Liver (tissue), 9 donors: ENCODE measurements around the gene PPP1R11. TPM values are rescaled to one million over a fixed set of nuclear protein-coding genes. Genes with fewer than 3 reads are reported as not detected.

Experiments used
- DNase-seq: peaks from one replicate; pipeline ENCODE4 v3.0.0-alpha.2; 2017; ENCODE audit warnings: low spot score
- H3K27ac ChIP-seq, 2 donors: one replicate each; pipeline ENCODE4 v1.7.0; 2013; ENCODE audit warnings: inconsistent platforms in 2 of 2, low read length in 2 of 2, control low read depth in 1 of 2, low read depth in 1 of 2, mild to moderate bottlenecking in 1 of 2
- H3K27me3 ChIP-seq, 4 donors: one replicate each; pipeline versions ENCODE4 v1.6.1 to v1.7.0; 2013; ENCODE audit warnings: low read length in 3 of 4, inconsistent platforms in 1 of 4, mild to moderate bottlenecking in 1 of 4, moderate library complexity in 1 of 4; ENCODE audit not compliant: control insufficient read depth in 4 of 4, insufficient read depth in 4 of 4
- H3K36me3 ChIP-seq, 4 donors: one replicate each; pipeline versions ENCODE4 v1.6.1 to v1.7.0; 2013; ENCODE audit warnings: low read length in 3 of 4, mild to moderate bottlenecking in 3 of 4, low read depth in 1 of 4, moderate library complexity in 1 of 4; ENCODE audit not compliant: control insufficient read depth in 4 of 4, insufficient read depth in 3 of 4
- H3K4me1 ChIP-seq, 4 donors: one replicate each; pipeline versions ENCODE4 v1.6.1 to v1.7.0; 2013; ENCODE audit warnings: low read length in 3 of 4, mild to moderate bottlenecking in 3 of 4, moderate library complexity in 1 of 4; ENCODE audit not compliant: control insufficient read depth in 4 of 4, insufficient read depth in 4 of 4
- H3K4me3 ChIP-seq, 3 donors: one replicate each; pipeline versions ENCODE4 v1.6.1 to v1.7.0; 2013; ENCODE audit warnings: low read length in 3 of 3, control low read depth in 1 of 3, low read depth in 1 of 3, mild to moderate bottlenecking in 1 of 3
- H3K9ac ChIP-seq, 2 donors: one replicate each; pipeline ENCODE4 v1.7.0; 2013; ENCODE audit warnings: low read length in 2 of 2, mild to moderate bottlenecking in 2 of 2, moderate library complexity in 2 of 2, control low read depth in 1 of 2, low read depth in 1 of 2
- H3K9me3 ChIP-seq, 4 donors: one replicate each; pipeline versions ENCODE4 v1.6.1 to v1.7.0; 2013; ENCODE audit warnings: low read length in 3 of 4; ENCODE audit not compliant: control insufficient read depth in 4 of 4
- EGR1 ChIP-seq, 2 donors: IDR thresholded peaks; 2 replicates each; pipeline ENCODE4 v1.6.1; 2016 to 2018; ENCODE audit warnings: antibody characterized with exemption in 2 of 2, low read depth in 2 of 2
- FOXA1 ChIP-seq: IDR thresholded peaks from 2 replicates; pipeline ENCODE4 v1.6.1; 2016; ENCODE audit warnings: antibody characterized with exemption
- FOXA2 ChIP-seq: IDR thresholded peaks from 2 replicates; pipeline ENCODE4 v1.6.1; 2016; ENCODE audit warnings: antibody characterized with exemption
- GABPA ChIP-seq, 2 donors: IDR thresholded peaks in 1 of 2; conservative IDR thresholded peaks in 1 of 2; 2 replicates each; pipeline ENCODE4 v1.6.1; 2016; ENCODE audit warnings: antibody characterized with exemption in 2 of 2, mild to moderate bottlenecking in 1 of 2, moderate library complexity in 1 of 2
- HNF4G ChIP-seq: IDR thresholded peaks from 2 replicates; pipeline ENCODE4 v1.6.1; 2016; ENCODE audit warnings: antibody characterized with exemption
- NR2F2 ChIP-seq: IDR thresholded peaks from 2 replicates; pipeline ENCODE4 v1.6.1; 2016; ENCODE audit warnings: antibody characterized with exemption
- RAD21 ChIP-seq, 2 donors: IDR thresholded peaks; 2 replicates each; pipeline ENCODE4 v1.6.1; 2016; ENCODE audit warnings: antibody characterized with exemption in 2 of 2, mild to moderate bottlenecking in 2 of 2
- RXRA ChIP-seq, 2 donors: IDR thresholded peaks; 2 replicates each; pipeline ENCODE4 v1.6.1; 2017 to 2018; ENCODE audit warnings: antibody characterized with exemption in 2 of 2, mild to moderate bottlenecking in 1 of 2
- SP1 ChIP-seq: IDR thresholded peaks from 2 replicates; pipeline ENCODE4 v1.6.1; 2018; ENCODE audit warnings: antibody characterized with exemption, mild to moderate bottlenecking
- YY1 ChIP-seq: IDR thresholded peaks from 2 replicates; pipeline ENCODE4 v1.6.1; 2016; ENCODE audit warnings: antibody characterized with exemption, mild to moderate bottlenecking
- WGBS: extraction: QIAGEN DNeasy Blood & Tissue Kit; methylation state at CpG from one replicate; pipeline ENCODE4 v1.1.7; 2013; 5-methylcytosine and 5-hydroxymethylcytosine counted together
- polyA plus RNA-seq, 2 donors: library from polyadenylated mRNA; stranded (reverse) in 1 of 2; unstranded in 1 of 2; fragments of 200-250 nt in 1 of 2; fragments of >200 nt in 1 of 2; fragmentation: Nextera tagmentation in 1 of 2; extraction: Ambion mirVana in 1 of 2; gene quantifications; one replicate each; pipeline versions ENCODE4 v1.2.1 to v1.2.3, GENCODE V29; 2013 to 2015
- total RNA-seq, 2 donors: library from RNA; depleted of rRNA; stranded (reverse); fragments of >200 nt; gene quantifications; one replicate each; pipeline ENCODE4 v1.2.3, GENCODE V29; 2014
- TF ChIP-seq, protein P1 (sequence below): fragments of 150-350 bp; IDR thresholded peaks from 2 replicates; pipeline ENCODE4 v1.5.1; 2017; ENCODE audit warnings: improper control_type of control experiment, low read depth, low read length; ENCODE audit not compliant: missing input control
- TF ChIP-seq, protein P2 (sequence below): IDR thresholded peaks from 2 replicates; pipeline ENCODE4 v1.6.1; 2016; ENCODE audit warnings: antibody characterized with exemption, mild to moderate bottlenecking
- TF ChIP-seq, protein P3 (sequence below): IDR thresholded peaks from 2 replicates; pipeline ENCODE4 v1.6.1; 2016; ENCODE audit warnings: antibody characterized with exemption
- TF ChIP-seq, protein P4 (sequence below): IDR thresholded peaks from 2 replicates; pipeline ENCODE4 v1.6.1; 2016; ENCODE audit warnings: antibody characterized with exemption
- donor health status: healthy.
- donor health status: healthy.
- donor health status: healthy.
- donor health status: healthy.
- donor health status: healthy.

PPP1R11 gene
- total and polyA plus RNA-seq, 4 donors = 7.8 to 30.9 (median 19.5) TPM

DNA sequence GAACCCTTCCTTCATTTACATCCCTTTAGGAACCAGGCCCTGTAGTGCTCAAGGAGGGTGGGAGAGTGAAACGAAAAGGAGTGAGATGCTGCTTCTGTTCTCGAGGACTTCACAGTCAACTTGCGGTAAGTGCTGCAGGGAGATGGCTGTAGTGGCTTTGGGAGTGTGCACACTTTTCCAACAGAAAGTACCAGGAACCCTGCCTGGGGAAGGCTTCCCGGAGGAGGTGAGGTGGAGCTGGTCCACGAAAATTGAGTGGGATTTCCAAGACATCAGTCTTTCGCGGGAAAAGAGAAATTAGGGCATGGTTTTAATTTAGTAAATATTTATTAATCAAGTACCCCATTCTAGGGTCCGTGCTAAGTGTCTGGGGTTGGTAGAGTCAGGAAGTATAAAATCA lies 33.2 kb downstream of the PPP1R11 start:
- no peak for DNase-seq
- Histone ChIP-seq H3K27me3 (peaks cover 0 to 7% (median 4%) of the 10 kb centered on the region in 4 donors), H3K9me3 (no peaks in the 10 kb centered on the region), H3K9ac (no peak overlapping the region), H3K36me3 (no peaks in the 10 kb centered on the region), H3K27ac (no peak overlapping the region), H3K4me3 (no peak overlapping the region), H3K4me1 (peaks cover 8 to 36% (median 28%) of the 10 kb centered on the region in 4 donors)
- WGBS = 33% methylated on average over 8 of the region's 8 CpGs
- TF ChIP-seq, protein P1, sequence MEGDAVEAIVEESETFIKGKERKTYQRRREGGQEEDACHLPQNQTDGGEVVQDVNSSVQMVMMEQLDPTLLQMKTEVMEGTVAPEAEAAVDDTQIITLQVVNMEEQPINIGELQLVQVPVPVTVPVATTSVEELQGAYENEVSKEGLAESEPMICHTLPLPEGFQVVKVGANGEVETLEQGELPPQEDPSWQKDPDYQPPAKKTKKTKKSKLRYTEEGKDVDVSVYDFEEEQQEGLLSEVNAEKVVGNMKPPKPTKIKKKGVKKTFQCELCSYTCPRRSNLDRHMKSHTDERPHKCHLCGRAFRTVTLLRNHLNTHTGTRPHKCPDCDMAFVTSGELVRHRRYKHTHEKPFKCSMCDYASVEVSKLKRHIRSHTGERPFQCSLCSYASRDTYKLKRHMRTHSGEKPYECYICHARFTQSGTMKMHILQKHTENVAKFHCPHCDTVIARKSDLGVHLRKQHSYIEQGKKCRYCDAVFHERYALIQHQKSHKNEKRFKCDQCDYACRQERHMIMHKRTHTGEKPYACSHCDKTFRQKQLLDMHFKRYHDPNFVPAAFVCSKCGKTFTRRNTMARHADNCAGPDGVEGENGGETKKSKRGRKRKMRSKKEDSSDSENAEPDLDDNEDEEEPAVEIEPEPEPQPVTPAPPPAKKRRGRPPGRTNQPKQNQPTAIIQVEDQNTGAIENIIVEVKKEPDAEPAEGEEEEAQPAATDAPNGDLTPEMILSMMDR = no peak

DNA sequence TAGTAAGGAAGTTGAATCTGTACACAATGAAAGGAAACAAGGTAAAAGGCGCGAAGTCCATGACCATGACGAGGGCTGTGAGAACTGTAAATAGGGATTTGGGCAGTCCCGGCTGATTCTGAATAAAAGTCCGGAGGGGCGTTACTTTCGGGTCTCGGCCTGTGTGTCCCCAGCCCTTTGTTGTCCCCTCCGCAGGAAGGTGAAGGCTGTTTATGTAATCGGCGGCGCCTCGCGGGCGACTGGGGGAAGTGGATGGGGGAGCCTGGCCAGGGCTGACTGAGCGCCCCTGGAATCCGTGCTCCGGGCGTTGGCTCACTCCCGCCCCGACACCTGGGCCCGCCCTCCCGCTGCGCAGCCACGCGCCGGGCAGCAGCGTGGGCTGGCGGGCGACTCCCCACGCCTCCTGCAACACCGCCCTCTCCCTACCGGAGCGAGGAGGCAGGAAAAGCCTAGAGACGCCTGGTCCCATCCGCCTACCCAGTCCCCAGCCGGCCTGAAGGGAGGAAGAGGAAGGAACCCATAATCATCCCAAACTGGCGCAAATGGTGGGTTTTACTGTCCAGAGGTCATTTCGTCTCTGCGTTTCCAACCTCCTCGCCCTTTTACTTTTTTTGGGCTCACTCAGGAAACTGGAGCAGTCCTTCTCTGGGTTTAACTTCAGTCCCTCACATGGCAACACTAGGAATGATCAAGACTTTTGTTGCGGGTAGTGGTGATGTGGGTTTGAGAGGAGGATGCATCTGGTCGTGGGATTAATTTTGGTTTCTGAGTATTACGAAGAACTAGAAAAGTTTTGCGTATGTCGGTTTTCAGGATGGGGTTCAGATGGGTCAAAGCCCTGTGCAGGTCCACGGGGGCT lies 33.8 kb downstream of the PPP1R11 start:
- Histone ChIP-seq H3K4me3 (peak overlapping the region in 1 of 3 donors; percentile 42), H3K27me3 (peaks cover 0 to 7% (median 4%) of the 10 kb centered on the region in 4 donors), H3K36me3 (no peaks in the 10 kb centered on the region), H3K9me3 (no peaks in the 10 kb centered on the region), H3K27ac (no peak overlapping the region), H3K4me1 (peaks cover 8 to 36% (median 28%) of the 10 kb centered on the region in 4 donors), H3K9ac (no peak overlapping the region)
- WGBS = 5% methylated on average over 47 of the region's 47 CpGs
- no peak for TF ChIP-seq GABPA (IDR thresholded peaks at IDR 0.05 in 1 of 2, conservative IDR thresholded peaks at IDR 0.05 in 1 of 2)
- peak in 1 of 2 donors; percentile 4 for TF ChIP-seq RAD21 (IDR thresholded peaks at IDR 0.05)
- no peak for DNase-seq

DNA sequence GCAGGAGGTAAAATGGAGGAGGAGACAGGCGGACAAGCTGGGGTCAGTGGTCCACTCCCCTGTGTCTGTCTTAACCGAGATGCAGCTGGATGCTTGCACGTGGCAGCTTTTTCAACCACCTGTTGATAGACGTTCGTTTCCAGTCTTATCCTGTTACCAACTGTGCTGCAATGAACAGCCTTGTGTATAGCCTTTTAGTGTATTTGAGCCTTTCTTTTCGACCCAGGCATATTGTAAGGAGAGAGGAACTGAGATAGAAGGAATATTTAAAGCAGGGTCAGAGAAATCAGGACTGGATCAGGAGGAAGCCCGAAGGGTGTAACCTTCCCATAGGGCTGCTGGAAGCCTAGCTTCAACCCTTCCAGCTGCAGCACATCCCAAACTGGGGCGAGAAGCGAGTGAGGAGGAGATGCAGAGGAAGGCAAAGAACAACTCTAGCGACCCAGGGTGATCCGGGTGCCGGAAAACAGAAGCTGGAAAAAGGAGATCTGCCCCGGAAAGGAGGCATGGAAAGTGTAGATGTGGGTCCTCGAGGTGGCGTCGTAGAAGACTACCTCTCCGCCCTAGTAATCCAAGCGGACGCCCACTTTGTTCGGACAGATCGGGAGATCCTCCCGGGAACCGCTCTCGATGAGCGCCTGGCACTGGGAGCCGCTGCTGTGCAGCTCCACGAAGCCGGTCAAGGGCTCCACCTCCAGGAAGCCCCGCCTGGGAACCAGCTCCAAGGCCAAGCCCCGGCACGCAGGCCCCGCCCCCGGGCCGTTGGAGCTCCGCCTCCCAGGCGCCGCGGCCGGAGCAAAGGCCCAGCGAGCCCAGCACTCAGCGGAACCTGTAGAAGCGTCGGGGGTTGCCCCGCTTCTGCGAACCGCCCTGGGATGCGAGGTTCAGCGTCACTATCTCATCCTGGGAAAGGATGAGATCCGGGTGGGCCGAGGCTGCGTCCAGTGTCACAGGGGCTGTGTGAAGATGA lies 34.7 kb downstream of the PPP1R11 start:
- Histone ChIP-seq H3K27ac (peak overlapping the region; percentile 31), H3K27me3 (peaks cover 0 to 7% (median 3%) of the 10 kb centered on the region in 4 donors), H3K4me3 (peak overlapping the region in 2 of 3 donors; percentile 8 to 42), H3K9ac (peak overlapping the region in 1 of 2 donors; percentile 19), H3K36me3 (no peaks in the 10 kb centered on the region), H3K9me3 (no peaks in the 10 kb centered on the region), H3K4me1 (peaks cover 8 to 36% (median 28%) of the 10 kb centered on the region in 4 donors)
- DNase-seq = peak; percentile 94
- WGBS = 3% methylated on average over 51 of the region's 51 CpGs
- peak; percentile 56 for TF ChIP-seq SP1
- TF ChIP-seq, protein P2, sequence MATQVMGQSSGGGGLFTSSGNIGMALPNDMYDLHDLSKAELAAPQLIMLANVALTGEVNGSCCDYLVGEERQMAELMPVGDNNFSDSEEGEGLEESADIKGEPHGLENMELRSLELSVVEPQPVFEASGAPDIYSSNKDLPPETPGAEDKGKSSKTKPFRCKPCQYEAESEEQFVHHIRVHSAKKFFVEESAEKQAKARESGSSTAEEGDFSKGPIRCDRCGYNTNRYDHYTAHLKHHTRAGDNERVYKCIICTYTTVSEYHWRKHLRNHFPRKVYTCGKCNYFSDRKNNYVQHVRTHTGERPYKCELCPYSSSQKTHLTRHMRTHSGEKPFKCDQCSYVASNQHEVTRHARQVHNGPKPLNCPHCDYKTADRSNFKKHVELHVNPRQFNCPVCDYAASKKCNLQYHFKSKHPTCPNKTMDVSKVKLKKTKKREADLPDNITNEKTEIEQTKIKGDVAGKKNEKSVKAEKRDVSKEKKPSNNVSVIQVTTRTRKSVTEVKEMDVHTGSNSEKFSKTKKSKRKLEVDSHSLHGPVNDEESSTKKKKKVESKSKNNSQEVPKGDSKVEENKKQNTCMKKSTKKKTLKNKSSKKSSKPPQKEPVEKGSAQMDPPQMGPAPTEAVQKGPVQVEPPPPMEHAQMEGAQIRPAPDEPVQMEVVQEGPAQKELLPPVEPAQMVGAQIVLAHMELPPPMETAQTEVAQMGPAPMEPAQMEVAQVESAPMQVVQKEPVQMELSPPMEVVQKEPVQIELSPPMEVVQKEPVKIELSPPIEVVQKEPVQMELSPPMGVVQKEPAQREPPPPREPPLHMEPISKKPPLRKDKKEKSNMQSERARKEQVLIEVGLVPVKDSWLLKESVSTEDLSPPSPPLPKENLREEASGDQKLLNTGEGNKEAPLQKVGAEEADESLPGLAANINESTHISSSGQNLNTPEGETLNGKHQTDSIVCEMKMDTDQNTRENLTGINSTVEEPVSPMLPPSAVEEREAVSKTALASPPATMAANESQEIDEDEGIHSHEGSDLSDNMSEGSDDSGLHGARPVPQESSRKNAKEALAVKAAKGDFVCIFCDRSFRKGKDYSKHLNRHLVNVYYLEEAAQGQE = peak; percentile 52
- no peak for TF ChIP-seq YY1
- no peak for TF ChIP-seq RXRA (IDR thresholded peaks at IDR 0.05)
- TF ChIP-seq GABPA (IDR thresholded peaks at IDR 0.05 in 1 of 2, conservative IDR thresholded peaks at IDR 0.05 in 1 of 2) = peak in 1 of 2 donors; percentile 30
- TF ChIP-seq EGR1 (IDR thresholded peaks at IDR 0.05; ENCODE audit: low read depth in 2 of 2) = no peak
- TF ChIP-seq FOXA2 = no peak
- TF ChIP-seq, protein P1 = no peak
- no peak for TF ChIP-seq NR2F2
- TF ChIP-seq HNF4G = no peak
- TF ChIP-seq, protein P3, sequence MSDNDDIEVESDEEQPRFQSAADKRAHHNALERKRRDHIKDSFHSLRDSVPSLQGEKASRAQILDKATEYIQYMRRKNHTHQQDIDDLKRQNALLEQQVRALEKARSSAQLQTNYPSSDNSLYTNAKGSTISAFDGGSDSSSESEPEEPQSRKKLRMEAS = no peak
- TF ChIP-seq, protein P4, sequence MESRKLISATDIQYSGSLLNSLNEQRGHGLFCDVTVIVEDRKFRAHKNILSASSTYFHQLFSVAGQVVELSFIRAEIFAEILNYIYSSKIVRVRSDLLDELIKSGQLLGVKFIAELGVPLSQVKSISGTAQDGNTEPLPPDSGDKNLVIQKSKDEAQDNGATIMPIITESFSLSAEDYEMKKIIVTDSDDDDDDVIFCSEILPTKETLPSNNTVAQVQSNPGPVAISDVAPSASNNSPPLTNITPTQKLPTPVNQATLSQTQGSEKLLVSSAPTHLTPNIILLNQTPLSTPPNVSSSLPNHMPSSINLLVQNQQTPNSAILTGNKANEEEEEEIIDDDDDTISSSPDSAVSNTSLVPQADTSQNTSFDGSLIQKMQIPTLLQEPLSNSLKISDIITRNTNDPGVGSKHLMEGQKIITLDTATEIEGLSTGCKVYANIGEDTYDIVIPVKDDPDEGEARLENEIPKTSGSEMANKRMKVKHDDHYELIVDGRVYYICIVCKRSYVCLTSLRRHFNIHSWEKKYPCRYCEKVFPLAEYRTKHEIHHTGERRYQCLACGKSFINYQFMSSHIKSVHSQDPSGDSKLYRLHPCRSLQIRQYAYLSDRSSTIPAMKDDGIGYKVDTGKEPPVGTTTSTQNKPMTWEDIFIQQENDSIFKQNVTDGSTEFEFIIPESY = no peak
- TF ChIP-seq FOXA1 = no peak
